Measurements from ENCODE around the gene DLK1.

The DLK1 gene

GRCh38 chr14:100786576-100787219, 60.0 kb downstream of the DLK1 start:
- H3K4me3 ChIP-seq (ENCODE audit: low read length), result no peak overlapping the region

GRCh38 chr14:100787659-100788058, 61.0 kb downstream of the DLK1 start:
- DNase-seq (ENCODE audit: low read depth), result no peak
- TF ChIP-seq CTCF (conservative IDR thresholded peaks at IDR 0.05; ENCODE audit: low read length), result no peak
- no peak overlapping the region for H3K4me3 ChIP-seq (ENCODE audit: low read length)

More at GRCh38 chr14:100786576-100787219, 60.0 kb downstream of the DLK1 start:
- TF ChIP-seq CTCF (conservative IDR thresholded peaks at IDR 0.05; ENCODE audit: low read length), result no peak
- no peak for DNase-seq (ENCODE audit: low read depth)

Data from AG10803 (cell line).